Esophagus (tissue), 2 donors: ENCODE data around the gene DCUN1D3. TPM values are rescaled to one million over a fixed set of nuclear protein-coding genes. Genes with fewer than 3 reads are reported as not detected.
A peak's percentile ranks its signal among the peaks of the same experiment; 100 is the strongest.
"Not testable (repeated sequence)": the region's sequence is repeated elsewhere in the genome, so short reads cannot be mapped to it uniquely, and the experiment has no call there.

Source experiments
- H3K27ac ChIP-seq, 2 donors: one replicate each; pipeline ENCODE4 v1.5.1; 2013; ENCODE audit warnings: low read depth in 2 of 2, mild to moderate bottlenecking in 2 of 2, inconsistent platforms in 1 of 2, low read length in 1 of 2, moderate library complexity in 1 of 2
- H3K27me3 ChIP-seq, 2 donors: one replicate each; pipeline ENCODE4 v1.6.1; 2013; ENCODE audit warnings: low read length in 2 of 2, control low read depth in 1 of 2, mild to moderate bottlenecking in 1 of 2; ENCODE audit not compliant: insufficient read depth in 2 of 2, control insufficient read depth in 1 of 2
- H3K36me3 ChIP-seq, 2 donors: one replicate each; pipeline ENCODE4 v1.6.1; 2013; ENCODE audit warnings: low read length in 1 of 2; ENCODE audit not compliant: control insufficient read depth in 2 of 2, insufficient read depth in 2 of 2
- H3K4me1 ChIP-seq, 2 donors: one replicate each; pipeline ENCODE4 v1.6.1; 2013; ENCODE audit warnings: low read length in 1 of 2; ENCODE audit not compliant: control insufficient read depth in 2 of 2, insufficient read depth in 2 of 2
- H3K4me3 ChIP-seq, 2 donors: one replicate each; pipeline ENCODE4 v1.5.1; 2013; ENCODE audit warnings: low read length in 2 of 2, mild to moderate bottlenecking in 2 of 2, low read depth in 1 of 2, moderate library complexity in 1 of 2
- H3K9me3 ChIP-seq, 2 donors: one replicate each; pipeline ENCODE4 v1.6.1; 2013; ENCODE audit warnings: mild to moderate bottlenecking in 2 of 2, low read depth in 1 of 2, low read length in 1 of 2, moderate library complexity in 1 of 2; ENCODE audit not compliant: control insufficient read depth in 2 of 2, insufficient read depth in 1 of 2
- WGBS, 2 donors: extraction: QIAGEN DNeasy Blood & Tissue Kit; methylation state at CpG; one replicate each; pipeline ENCODE4 v1.1.7; 2013; 5-methylcytosine and 5-hydroxymethylcytosine counted together
- polyA plus RNA-seq, 2 donors: library from polyadenylated mRNA; stranded (reverse); fragments of 200-250 nt; gene quantifications; one replicate each; pipeline ENCODE4 v1.2.3, GENCODE V29; 2013
- donor health status: healthy with polysubstance abuse.
- donor health status: Bipolar disorder and iron deficiency.

The DCUN1D3 gene
- polyA plus RNA-seq, 2 donors = 3.2 to 6.5 TPM

DNA sequence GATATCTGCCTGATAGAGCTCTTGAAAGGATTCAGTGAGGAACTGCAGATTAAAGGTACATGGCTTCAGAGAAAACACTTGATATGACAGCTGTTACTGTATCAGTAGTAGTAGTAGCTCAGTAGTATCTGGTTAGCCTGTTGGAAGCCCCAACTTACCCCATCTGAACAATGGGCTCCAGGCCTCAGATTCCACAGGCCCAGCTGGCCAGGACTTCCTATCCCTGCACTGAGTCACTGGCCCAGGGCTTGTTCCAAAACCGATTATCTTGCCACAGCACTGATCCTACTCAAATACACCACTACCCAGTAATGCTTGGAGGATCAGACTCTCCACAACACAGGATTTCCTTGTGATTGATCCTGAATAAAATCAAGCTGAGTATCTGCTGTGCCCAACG is 32.6 kb downstream of the DCUN1D3 start:
- Histone ChIP-seq H3K4me3 (no peak overlapping the region), H3K36me3 (no peaks in the 10 kb centered on the region), H3K27me3 (no peaks in the 10 kb centered on the region), H3K9me3 (no peaks in the 10 kb centered on the region), H3K4me1 (peaks cover 6 to 28% of the 10 kb centered on the region in 2 donors), H3K27ac (peak overlapping the region in 1 of 2 donors; percentile 6)
- 40 to 64% methylated on average over 2 of the region's 2 CpGs for WGBS, 2 donors

DNA sequence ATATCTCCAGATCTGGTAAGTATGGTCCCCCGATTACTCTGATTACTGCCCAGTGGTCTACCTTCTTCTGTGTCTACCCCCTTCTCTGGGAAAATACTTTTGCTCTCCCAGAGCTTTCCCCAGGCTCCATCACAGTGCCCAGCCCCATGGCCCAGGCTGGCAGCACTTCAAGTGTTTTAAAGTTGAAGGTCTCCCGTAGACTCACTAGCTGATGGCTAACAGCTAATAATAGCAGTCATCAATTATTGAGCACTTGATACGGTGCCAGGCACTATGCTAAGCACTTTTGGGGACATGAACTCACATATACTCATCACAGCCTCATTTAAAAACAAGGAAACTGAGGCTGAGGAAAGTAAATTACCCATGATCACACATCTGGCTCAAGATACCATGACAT is 33.4 kb downstream of the DCUN1D3 start:
- H3K4me1 ChIP-seq = peaks cover 6 to 29% of the 10 kb centered on the region in 2 donors
- no peaks in the 10 kb centered on the region for H3K27me3 ChIP-seq

DNA sequence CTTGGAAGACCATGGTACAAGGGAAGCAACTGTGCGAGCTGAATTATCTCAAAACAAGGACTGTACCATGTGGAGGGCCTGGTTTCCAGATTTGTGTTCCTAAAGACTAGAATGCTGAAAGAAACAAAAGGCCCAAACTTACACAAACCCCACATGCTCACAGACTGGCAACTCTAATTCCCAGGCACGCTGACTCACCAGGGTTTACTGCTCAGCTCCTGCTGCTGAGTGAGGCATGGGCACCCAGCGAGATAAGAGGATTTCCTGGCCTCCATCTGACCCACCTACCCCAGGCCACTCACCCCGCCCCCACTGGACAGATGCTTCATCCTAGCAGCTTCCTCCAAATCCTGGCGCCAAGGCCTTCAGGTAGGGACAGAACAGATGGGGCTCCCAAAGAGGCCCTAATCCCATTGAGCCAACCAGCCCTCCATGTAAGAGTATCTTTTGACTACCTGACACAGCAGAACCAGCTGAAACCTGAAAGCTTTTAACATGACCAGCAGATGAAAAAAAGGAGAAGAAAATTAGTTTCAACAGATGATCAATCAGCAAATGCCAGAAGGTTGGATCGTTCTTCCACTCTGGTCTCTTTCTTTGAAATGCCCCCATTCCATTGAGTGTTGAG is 33.9 kb downstream of the DCUN1D3 start:
- peaks cover 6 to 29% of the 10 kb centered on the region in 2 donors for H3K4me1 ChIP-seq
- H3K4me3 ChIP-seq = no peak overlapping the region
- H3K27me3 ChIP-seq = no peaks in the 10 kb centered on the region
- WGBS, 2 donors = 54 to 57% methylated on average over 6 of the region's 6 CpGs
- H3K36me3 ChIP-seq = peaks cover 0 to 7% of the 10 kb centered on the region in 2 donors
- peak overlapping the region; percentile 92 to 93 for H3K27ac ChIP-seq
- H3K9me3 ChIP-seq = no peaks in the 10 kb centered on the region

More for the DNA sequence above, 33.4 kb downstream of the DCUN1D3 start:
- Histone ChIP-seq H3K36me3 (peaks cover 0 to 7% of the 10 kb centered on the region in 2 donors), H3K4me3 (no peak overlapping the region), H3K9me3 (no peaks in the 10 kb centered on the region), H3K27ac (peak overlapping the region; percentile 92 to 93)
- 57 to 59% methylated on average over 3 of the region's 3 CpGs for WGBS, 2 donors

DNA sequence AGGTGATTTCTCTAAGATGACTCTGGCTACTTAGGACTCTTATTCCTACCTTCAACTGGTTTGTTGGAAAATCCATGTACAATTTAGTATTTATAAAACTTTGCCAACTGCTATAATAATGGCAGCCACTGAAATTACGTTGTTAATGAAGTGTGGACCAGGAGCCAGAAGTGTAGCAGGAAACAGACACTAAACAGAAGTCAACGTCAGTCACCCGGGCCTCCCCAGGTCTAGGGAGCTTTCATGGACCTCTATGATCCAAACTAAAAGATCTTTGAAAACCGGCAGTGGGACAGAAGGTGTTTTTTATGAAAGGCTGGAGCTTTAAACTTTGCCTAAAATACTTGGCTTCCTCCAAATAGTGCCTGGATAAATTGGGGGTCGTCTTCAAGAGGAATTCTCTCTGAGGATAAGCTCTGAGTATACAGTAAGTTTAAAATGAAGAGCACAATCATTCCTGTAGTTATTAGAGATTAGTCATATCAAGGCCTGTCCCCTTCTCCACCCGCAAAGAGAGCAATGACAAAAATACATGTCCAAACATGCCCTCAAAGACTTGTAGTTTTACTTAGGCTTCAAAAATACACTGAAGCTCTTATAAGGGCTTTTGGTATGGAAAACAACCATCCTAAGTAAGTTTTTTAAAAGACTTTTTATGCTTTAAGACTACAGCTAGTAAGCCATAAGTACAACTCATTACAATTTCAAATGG is 34.6 kb downstream of the DCUN1D3 start:
- H3K9me3 ChIP-seq = no peaks in the 10 kb centered on the region
- H3K27ac ChIP-seq = peak overlapping the region; percentile 92 to 93
- H3K4me1 ChIP-seq = peaks cover 6 to 29% of the 10 kb centered on the region in 2 donors
- H3K27me3 ChIP-seq = no peaks in the 10 kb centered on the region
- peaks cover 0 to 11% of the 10 kb centered on the region in 2 donors for H3K36me3 ChIP-seq
- H3K4me3 ChIP-seq = no peak overlapping the region
- 36 to 40% methylated on average over 6 of the region's 6 CpGs for WGBS, 2 donors

DNA sequence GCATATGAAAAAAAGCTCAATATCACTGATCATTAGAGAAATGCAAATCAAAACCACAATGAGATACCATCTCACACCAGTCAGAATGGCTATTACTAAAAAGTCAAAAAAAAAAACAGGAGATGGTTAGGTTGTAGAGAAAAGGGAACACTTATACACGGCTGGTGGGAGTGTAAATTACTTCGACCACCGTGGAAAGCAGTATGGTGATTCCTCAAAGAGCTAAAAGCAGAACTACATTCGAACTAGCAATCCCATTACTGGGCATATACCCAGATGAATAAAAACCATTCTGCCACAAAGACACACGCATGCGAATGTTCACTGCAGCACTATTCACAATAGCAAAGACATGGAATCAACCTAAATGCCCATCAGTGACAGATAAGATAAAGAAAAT is 35.8 kb downstream of the DCUN1D3 start:
- not testable (repeated sequence) for H3K27me3 ChIP-seq, H3K27ac ChIP-seq, H3K4me3 ChIP-seq, H3K9me3 ChIP-seq
- 93 to 94% methylated on average over 6 of the region's 6 CpGs for WGBS, 2 donors
- peaks cover 0 to 16% of the 10 kb centered on the region in 2 donors for H3K36me3 ChIP-seq
- peaks cover 6 to 24% of the 10 kb centered on the region in 2 donors for H3K4me1 ChIP-seq

DNA sequence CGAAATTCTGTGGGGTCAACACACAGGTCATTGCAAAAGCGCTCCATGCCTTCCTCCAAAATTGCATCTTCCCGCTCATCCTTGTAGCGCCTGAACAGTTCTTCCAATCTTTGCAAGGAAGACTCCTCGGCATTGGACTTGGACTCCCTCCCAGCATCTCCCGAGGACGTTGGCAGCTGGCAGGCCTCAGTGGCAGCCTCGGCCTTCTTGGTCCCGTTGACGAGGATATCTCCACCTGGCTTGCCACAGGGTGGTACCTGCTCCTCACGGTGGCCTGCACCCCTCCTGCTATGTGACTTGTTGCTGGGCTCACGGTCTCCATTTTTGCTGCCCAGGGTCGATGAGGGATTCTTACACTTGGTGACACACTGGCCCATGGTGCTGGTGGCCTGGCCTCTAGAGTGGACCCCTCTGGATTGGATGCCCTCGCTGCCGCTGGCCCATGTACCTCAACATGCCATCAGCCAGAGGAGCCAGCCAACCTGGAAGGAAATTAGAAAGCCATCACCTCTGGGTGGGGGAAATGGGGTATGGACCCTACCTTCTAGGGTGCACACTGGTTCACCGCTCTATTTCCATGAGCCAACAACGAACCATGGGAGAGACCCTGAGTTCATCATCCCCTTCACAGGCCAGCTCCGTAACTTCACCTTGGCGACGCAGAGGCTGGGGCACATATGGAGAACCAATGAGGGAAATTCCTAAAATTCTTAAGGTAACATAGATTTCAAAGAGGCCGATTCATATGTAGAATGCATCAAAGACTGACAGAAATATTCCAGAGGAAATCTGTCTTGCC is 37.8 kb downstream of the DCUN1D3 start:
- Histone ChIP-seq H3K36me3 (peaks cover 0 to 16% of the 10 kb centered on the region in 2 donors), H3K9me3 (no peaks in the 10 kb centered on the region), H3K27me3 (no peaks in the 10 kb centered on the region), H3K27ac (no peak overlapping the region), H3K4me3 (no peak overlapping the region), H3K4me1 (peaks cover 3 to 15% of the 10 kb centered on the region in 2 donors)
- 96 to 97% methylated on average over 21 of the region's 21 CpGs for WGBS, 2 donors

DNA sequence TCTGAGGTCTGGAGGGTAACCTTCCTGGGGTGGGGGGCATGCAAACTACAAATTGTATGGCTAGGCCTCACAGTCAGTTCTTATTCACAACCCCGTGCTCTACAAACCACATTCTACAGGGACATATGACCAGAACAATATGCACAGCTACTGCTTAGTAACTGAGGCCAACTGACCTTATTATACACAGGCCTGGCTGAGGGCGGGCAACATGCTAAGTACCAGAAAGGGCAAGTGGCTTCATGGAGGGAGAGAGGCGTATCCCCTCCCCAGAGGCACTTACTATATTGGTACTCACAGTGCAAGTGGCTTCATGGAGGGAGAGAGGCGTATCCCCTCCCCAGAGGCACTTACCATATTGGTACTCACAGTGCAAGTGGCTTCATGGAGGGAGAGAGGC is 39.2 kb downstream of the DCUN1D3 start:
- peaks cover 4 to 16% of the 10 kb centered on the region in 2 donors for H3K36me3 ChIP-seq
- not testable (repeated sequence) for H3K27ac ChIP-seq, H3K4me3 ChIP-seq

DNA sequence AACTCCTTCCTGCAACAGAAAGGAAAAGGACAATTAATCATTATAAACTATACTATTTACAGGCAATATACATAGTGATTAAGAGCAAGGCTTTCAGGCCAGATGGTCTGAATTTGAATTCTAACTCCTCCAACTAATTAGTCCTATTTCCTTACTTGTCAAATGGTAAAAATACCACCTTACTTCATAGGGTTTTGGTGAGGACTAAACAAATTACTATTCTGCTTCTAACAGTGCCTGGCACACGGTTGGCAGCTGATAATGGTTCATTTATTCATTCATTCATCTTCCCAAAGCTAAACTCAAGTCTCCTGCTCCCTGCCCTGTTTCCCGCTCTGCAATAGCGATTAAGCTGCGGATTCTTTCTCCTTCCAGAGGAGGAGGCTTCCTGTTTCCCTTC is 39.8 kb downstream of the DCUN1D3 start:
- Histone ChIP-seq H3K27me3 (no peaks in the 10 kb centered on the region), H3K27ac (no peak overlapping the region), H3K36me3 (peaks cover 4 to 16% of the 10 kb centered on the region in 2 donors), H3K4me1 (peaks cover 0 to 2% of the 10 kb centered on the region in 2 donors), H3K9me3 (no peaks in the 10 kb centered on the region), H3K4me3 (no peak overlapping the region)
- WGBS, 2 donors = 78 to 79% methylated on average over 4 of the region's 4 CpGs

More for the DNA sequence above, 39.2 kb downstream of the DCUN1D3 start:
- H3K4me1 ChIP-seq, H3K9me3 ChIP-seq, H3K27me3 ChIP-seq: not testable (repeated sequence)
- 84 to 88% methylated on average over 3 to 4 of the region's 4 CpGs for WGBS, 2 donors

DNA sequence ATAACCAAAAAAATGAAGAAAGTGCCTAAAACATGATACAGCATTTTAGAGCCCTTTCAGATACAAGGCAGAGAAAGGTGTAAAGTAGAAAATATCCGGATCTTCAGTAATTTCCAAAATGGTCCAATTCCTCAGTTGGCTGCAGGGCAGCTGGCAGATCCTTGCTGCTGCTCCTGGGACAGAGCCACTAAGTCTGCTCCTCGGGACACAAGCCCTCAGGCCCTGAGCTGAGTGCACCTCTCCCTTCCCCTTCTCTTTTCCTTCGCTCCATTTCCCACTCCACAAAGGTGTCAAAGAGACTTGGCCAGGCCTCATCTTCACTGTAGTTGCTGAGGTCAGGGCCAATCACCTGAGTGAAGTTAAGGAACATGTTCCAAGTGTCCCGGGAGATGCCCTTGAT is 40.5 kb downstream of the DCUN1D3 start:
- Histone ChIP-seq H3K4me3 (no peak overlapping the region), H3K9me3 (no peaks in the 10 kb centered on the region), H3K27ac (no peak overlapping the region), H3K27me3 (no peaks in the 10 kb centered on the region), H3K36me3 (peaks cover 7 to 16% of the 10 kb centered on the region in 2 donors), H3K4me1 (peaks cover 0 to 2% of the 10 kb centered on the region in 2 donors)
- 56 to 67% methylated on average over 4 of the region's 4 CpGs for WGBS, 2 donors
